ENCODE results near the gene TGFBR2.

The TGFBR2 gene

GRCh38 chr3:30728143-30728542 lies 121.7 kb downstream of the TGFBR2 start:
- no peak for DNase-seq

- no peak for DNase-seq
Measured at GRCh38 chr3:30729512-30729911, 123.1 kb downstream of the TGFBR2 start.

DNA sequence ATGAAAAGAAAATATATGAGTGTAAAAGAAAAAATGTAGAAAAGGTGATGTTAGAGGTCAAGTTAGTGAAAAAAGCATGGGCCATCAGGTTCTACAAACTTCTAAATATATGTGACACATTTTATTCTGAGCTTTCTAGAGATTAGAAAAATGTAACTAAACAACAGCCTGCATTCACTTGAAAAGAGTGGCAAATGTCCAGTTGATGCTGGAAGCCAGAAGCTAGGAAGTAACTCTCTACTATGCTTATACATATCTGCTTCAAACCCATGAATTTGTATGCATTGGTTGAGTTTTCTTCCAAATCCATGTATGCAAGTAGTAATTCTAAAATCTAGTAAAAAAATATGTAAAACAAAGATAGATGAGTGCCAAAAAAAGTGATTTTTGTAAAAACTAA lies 123.5 kb downstream of the TGFBR2 start:
- DNase-seq: no peak

DNA sequence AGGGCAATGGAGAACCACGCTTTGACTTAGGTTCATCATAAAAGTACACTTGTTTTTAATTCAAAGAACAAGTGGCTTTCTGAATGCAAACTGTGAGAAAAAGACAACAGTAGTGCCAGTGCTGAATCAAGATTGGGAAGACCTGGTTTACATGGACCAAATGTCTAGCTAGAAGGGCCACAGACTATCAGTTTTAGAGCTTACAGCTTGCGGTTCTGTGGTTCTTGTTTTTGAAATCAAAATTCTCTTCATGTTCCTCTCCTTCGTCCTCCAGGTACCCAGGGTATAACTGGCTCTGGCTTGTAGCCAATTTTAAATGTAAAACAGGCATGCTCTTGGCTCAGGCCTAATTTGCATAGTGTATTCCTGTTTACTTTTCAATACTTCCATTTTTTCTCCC lies 124.6 kb downstream of the TGFBR2 start:
- no peak for DNase-seq

GRCh38 chr3:30733209-30733608 lies 126.8 kb downstream of the TGFBR2 start:
- no peak for DNase-seq

- DNase-seq: no peak
Measured at GRCh38 chr3:30733696-30734095, 127.3 kb downstream of the TGFBR2 start.

- no peak for DNase-seq
Measured at GRCh38 chr3:30737743-30738499, 131.5 kb downstream of the TGFBR2 start.

GRCh38 chr3:30738605-30739004 lies 132.2 kb downstream of the TGFBR2 start:
- no peak for DNase-seq

- no peak for DNase-seq
Measured at GRCh38 chr3:30741889-30742288, 135.5 kb downstream of the TGFBR2 start.

- DNase-seq: no peak
Measured at GRCh38 chr3:30742796-30743619, 136.6 kb downstream of the TGFBR2 start.
